HG03108 (cell line): Measurements from ENCODE around the gene SLC2A11.
A peak's percentile ranks its signal among the peaks of the same experiment; 100 is the strongest.
"Not testable (repeated sequence)": the region's sequence is repeated elsewhere in the genome, so short reads cannot be mapped to it uniquely, and the experiment has no call there.

ENCODE experiments used
- ATAC-seq: cut with Tn5 transposase; IDR thresholded peaks from one replicate; pipeline ENCODE4 v1.9.1; 2021; ENCODE audit warnings: moderate library complexity; ENCODE audit not compliant: unreplicated experiment

SLC2A11 gene

GRCh38 chr22:23846081-23846469, 11.6 kb upstream of the SLC2A11 start:
- no peak for ATAC-seq

- no peak for ATAC-seq
Measured at GRCh38 chr22:23847310-23847920, 10.3 kb upstream of the SLC2A11 start.

GRCh38 chr22:23847991-23848864, 9.4 kb upstream of the SLC2A11 start:
- no peak for ATAC-seq

GRCh38 chr22:23849009-23850006, 8.4 kb upstream of the SLC2A11 start:
- no peak for ATAC-seq

GRCh38 chr22:23850136-23850611, 7.5 kb upstream of the SLC2A11 start:
- peak; percentile 72 for ATAC-seq

- ATAC-seq, result peak; percentile 28
Measured at GRCh38 chr22:23856721-23857605, 712 bp upstream of the SLC2A11 start.

- ATAC-seq, result no peak
Measured at GRCh38 chr22:23858484-23858815, 775 bp downstream of the SLC2A11 start.

GRCh38 chr22:23859201-23859600, 1.5 kb downstream of the SLC2A11 start:
- no peak for ATAC-seq

- ATAC-seq, result not testable (repeated sequence)
Measured at GRCh38 chr22:23860187-23860586, 2.5 kb downstream of the SLC2A11 start.

- ATAC-seq, result no peak
Measured at GRCh38 chr22:23862103-23862502, 4.4 kb downstream of the SLC2A11 start.

GRCh38 chr22:23864499-23865154, 7.0 kb downstream of the SLC2A11 start:
- not testable (repeated sequence) for ATAC-seq

GRCh38 chr22:23868580-23868979, 10.9 kb downstream of the SLC2A11 start:
- ATAC-seq, result no peak

- no peak for ATAC-seq
Measured at GRCh38 chr22:23874871-23875270, 17.2 kb downstream of the SLC2A11 start.

GRCh38 chr22:23875801-23876200, 18.1 kb downstream of the SLC2A11 start:
- no peak for ATAC-seq

- ATAC-seq, result no peak
Measured at GRCh38 chr22:23877566-23877965, 19.9 kb downstream of the SLC2A11 start.

GRCh38 chr22:23878219-23878618, 20.5 kb downstream of the SLC2A11 start:
- no peak for ATAC-seq

- no peak for ATAC-seq
Measured at GRCh38 chr22:23882370-23882769, 24.7 kb downstream of the SLC2A11 start.

- no peak for ATAC-seq
Measured at GRCh38 chr22:23883658-23884057, 26.0 kb downstream of the SLC2A11 start.

GRCh38 chr22:23884140-23884539, 26.5 kb downstream of the SLC2A11 start:
- no peak for ATAC-seq
